Measurements from ENCODE around the gene CRAMP1. TPM values are rescaled to one million over a fixed set of nuclear protein-coding genes. Genes with fewer than 3 reads are reported as not detected.

CRAMP1 gene
- total and polyA plus RNA-seq, 2 donors, result 4.7 to 12.2 TPM

GRCh38 chr16:1642753-1643152 is 30.6 kb downstream of the CRAMP1 start:
- H3K27ac ChIP-seq (ENCODE audit: low read depth in 1 of 2, low read length in 1 of 2), result no peak overlapping the region
- peaks cover 16 to 32% of the 10 kb centered on the region in 2 donors for H3K4me1 ChIP-seq (ENCODE audit: control insufficient read depth in 2 of 2, insufficient read depth in 2 of 2, low read length in 2 of 2)
- peaks cover 67 to 75% of the 10 kb centered on the region in 2 donors for H3K36me3 ChIP-seq (ENCODE audit: control insufficient read depth in 2 of 2, insufficient read depth in 2 of 2, low read length in 1 of 2)
- WGBS, result over 99% methylated on average over 11 of the region's 11 CpGs
- DNase-seq (ENCODE audit: low read depth in 6 of 9, low spot score in 9 of 9), result no peak
- H3K4me3 ChIP-seq (ENCODE audit: low read length in 2 of 2), result no peak overlapping the region
- no peaks in the 10 kb centered on the region for H3K9me3 ChIP-seq (ENCODE audit: control insufficient read depth in 2 of 2, insufficient read depth in 1 of 2, low read length in 1 of 2)
- H3K27me3 ChIP-seq (ENCODE audit: control insufficient read depth in 2 of 2, insufficient read depth in 1 of 2, low read length in 1 of 2), result no peaks in the 10 kb centered on the region

- no peak for DNase-seq (ENCODE audit: low read depth in 6 of 9, low spot score in 9 of 9)
- no peaks in the 10 kb centered on the region for H3K27me3 ChIP-seq (ENCODE audit: control insufficient read depth in 2 of 2, insufficient read depth in 1 of 2, low read length in 1 of 2)
- peaks cover 18 to 39% of the 10 kb centered on the region in 2 donors for H3K4me1 ChIP-seq (ENCODE audit: control insufficient read depth in 2 of 2, insufficient read depth in 2 of 2, low read length in 2 of 2)
- H3K9me3 ChIP-seq (ENCODE audit: control insufficient read depth in 2 of 2, insufficient read depth in 1 of 2, low read length in 1 of 2), result no peaks in the 10 kb centered on the region
- no peak overlapping the region for H3K4me3 ChIP-seq (ENCODE audit: low read length in 2 of 2)
- H3K36me3 ChIP-seq (ENCODE audit: control insufficient read depth in 2 of 2, insufficient read depth in 2 of 2, low read length in 1 of 2), result peaks cover 60 to 67% of the 10 kb centered on the region in 2 donors
- 97% methylated on average over 12 of the region's 12 CpGs for WGBS
- H3K27ac ChIP-seq (ENCODE audit: low read depth in 1 of 2, low read length in 1 of 2), result no peak overlapping the region
Measured at GRCh38 chr16:1643521-1643920, 31.4 kb downstream of the CRAMP1 start.

GRCh38 chr16:1645914-1646525 is 33.9 kb downstream of the CRAMP1 start:
- peaks cover 40 to 61% of the 10 kb centered on the region in 2 donors for H3K36me3 ChIP-seq (ENCODE audit: control insufficient read depth in 2 of 2, insufficient read depth in 2 of 2, low read length in 1 of 2)
- WGBS, result 43% methylated on average over 13 of the region's 13 CpGs
- peaks cover 20 to 44% of the 10 kb centered on the region in 2 donors for H3K4me1 ChIP-seq (ENCODE audit: control insufficient read depth in 2 of 2, insufficient read depth in 2 of 2, low read length in 2 of 2)
- no peaks in the 10 kb centered on the region for H3K27me3 ChIP-seq (ENCODE audit: control insufficient read depth in 2 of 2, insufficient read depth in 1 of 2, low read length in 1 of 2)
- H3K9me3 ChIP-seq (ENCODE audit: control insufficient read depth in 2 of 2, insufficient read depth in 1 of 2, low read length in 1 of 2), result no peaks in the 10 kb centered on the region
- DNase-seq (ENCODE audit: low read depth in 6 of 9, low spot score in 9 of 9), result peak in 6 of 9 donors; percentile 10 to 70 (median 30)
- H3K4me3 ChIP-seq (ENCODE audit: low read length in 2 of 2), result no peak overlapping the region
- peak overlapping the region; percentile 75 to 95 for H3K27ac ChIP-seq (ENCODE audit: low read depth in 1 of 2, low read length in 1 of 2)

- peak in 7 of 9 donors; percentile 15 to 72 (median 40) for DNase-seq (ENCODE audit: low read depth in 6 of 9, low spot score in 9 of 9)
- H3K27ac ChIP-seq (ENCODE audit: low read depth in 1 of 2, low read length in 1 of 2), result peak overlapping the region; percentile 89 to 95
- H3K27me3 ChIP-seq (ENCODE audit: control insufficient read depth in 2 of 2, insufficient read depth in 1 of 2, low read length in 1 of 2), result no peaks in the 10 kb centered on the region
- peak overlapping the region in 1 of 2 donors; percentile 8 for H3K4me3 ChIP-seq (ENCODE audit: low read length in 2 of 2)
- H3K9me3 ChIP-seq (ENCODE audit: control insufficient read depth in 2 of 2, insufficient read depth in 1 of 2, low read length in 1 of 2), result no peaks in the 10 kb centered on the region
- WGBS, result 30% methylated on average over 13 of the region's 13 CpGs
- peaks cover 20 to 44% of the 10 kb centered on the region in 2 donors for H3K4me1 ChIP-seq (ENCODE audit: control insufficient read depth in 2 of 2, insufficient read depth in 2 of 2, low read length in 2 of 2)
- H3K36me3 ChIP-seq (ENCODE audit: control insufficient read depth in 2 of 2, insufficient read depth in 2 of 2, low read length in 1 of 2), result peaks cover 39 to 60% of the 10 kb centered on the region in 2 donors
Measured at GRCh38 chr16:1647856-1648255, 35.7 kb downstream of the CRAMP1 start.

GRCh38 chr16:1650131-1650530 is 38.0 kb downstream of the CRAMP1 start:
- Histone ChIP-seq H3K27me3 (ENCODE audit: control insufficient read depth in 2 of 2, insufficient read depth in 1 of 2, low read length in 1 of 2) (no peaks in the 10 kb centered on the region), H3K27ac (ENCODE audit: low read depth in 1 of 2, low read length in 1 of 2) (no peak overlapping the region), H3K4me3 (ENCODE audit: low read length in 2 of 2) (no peak overlapping the region), H3K4me1 (ENCODE audit: control insufficient read depth in 2 of 2, insufficient read depth in 2 of 2, low read length in 2 of 2) (peaks cover 20 to 38% of the 10 kb centered on the region in 2 donors), H3K9me3 (ENCODE audit: control insufficient read depth in 2 of 2, insufficient read depth in 1 of 2, low read length in 1 of 2) (no peaks in the 10 kb centered on the region), H3K36me3 (ENCODE audit: control insufficient read depth in 2 of 2, insufficient read depth in 2 of 2, low read length in 1 of 2) (peaks cover 38 to 62% of the 10 kb centered on the region in 2 donors)
- no peak for DNase-seq (ENCODE audit: low read depth in 6 of 9, low spot score in 9 of 9)
- WGBS, result 97% methylated on average over 4 of the region's 4 CpGs

- Histone ChIP-seq H3K9me3 (ENCODE audit: control insufficient read depth in 2 of 2, insufficient read depth in 1 of 2, low read length in 1 of 2) (no peaks in the 10 kb centered on the region), H3K36me3 (ENCODE audit: control insufficient read depth in 2 of 2, insufficient read depth in 2 of 2, low read length in 1 of 2) (peaks cover 50 to 64% of the 10 kb centered on the region in 2 donors), H3K4me1 (ENCODE audit: control insufficient read depth in 2 of 2, insufficient read depth in 2 of 2, low read length in 2 of 2) (peaks cover 16 to 26% of the 10 kb centered on the region in 2 donors), H3K27me3 (ENCODE audit: control insufficient read depth in 2 of 2, insufficient read depth in 1 of 2, low read length in 1 of 2) (no peaks in the 10 kb centered on the region), H3K4me3 (ENCODE audit: low read length in 2 of 2) (no peak overlapping the region), H3K27ac (ENCODE audit: low read depth in 1 of 2, low read length in 1 of 2) (no peak overlapping the region)
- 98% methylated on average over 12 of the region's 12 CpGs for WGBS
- no peak for DNase-seq (ENCODE audit: low read depth in 6 of 9, low spot score in 9 of 9)
Measured at GRCh38 chr16:1651094-1651973, 39.2 kb downstream of the CRAMP1 start.

- H3K4me3 ChIP-seq (ENCODE audit: low read length in 2 of 2), result no peak overlapping the region
- no peaks in the 10 kb centered on the region for H3K9me3 ChIP-seq (ENCODE audit: control insufficient read depth in 2 of 2, insufficient read depth in 1 of 2, low read length in 1 of 2)
- DNase-seq (ENCODE audit: low read depth in 6 of 9, low spot score in 9 of 9), result no peak
- no peak overlapping the region for H3K27ac ChIP-seq (ENCODE audit: low read depth in 1 of 2, low read length in 1 of 2)
- no peaks in the 10 kb centered on the region for H3K27me3 ChIP-seq (ENCODE audit: control insufficient read depth in 2 of 2, insufficient read depth in 1 of 2, low read length in 1 of 2)
- WGBS, result 98% methylated on average over 1 of the region's 1 CpG
- H3K4me1 ChIP-seq (ENCODE audit: control insufficient read depth in 2 of 2, insufficient read depth in 2 of 2, low read length in 2 of 2), result peaks cover 10 to 20% of the 10 kb centered on the region in 2 donors
- H3K36me3 ChIP-seq (ENCODE audit: control insufficient read depth in 2 of 2, insufficient read depth in 2 of 2, low read length in 1 of 2), result peaks cover 56 to 63% of the 10 kb centered on the region in 2 donors
Measured at GRCh38 chr16:1651974-1652312, 39.8 kb downstream of the CRAMP1 start.

GRCh38 chr16:1653023-1653422 is 40.9 kb downstream of the CRAMP1 start:
- peaks cover 67% of the 10 kb centered on the region in 2 donors for H3K36me3 ChIP-seq (ENCODE audit: control insufficient read depth in 2 of 2, insufficient read depth in 2 of 2, low read length in 1 of 2)
- no peak for DNase-seq (ENCODE audit: low read depth in 6 of 9, low spot score in 9 of 9)
- H3K4me1 ChIP-seq (ENCODE audit: control insufficient read depth in 2 of 2, insufficient read depth in 2 of 2, low read length in 2 of 2), result peaks cover 2 to 10% of the 10 kb centered on the region in 2 donors
- H3K27me3 ChIP-seq (ENCODE audit: control insufficient read depth in 2 of 2, insufficient read depth in 1 of 2, low read length in 1 of 2), result no peaks in the 10 kb centered on the region
- H3K27ac ChIP-seq (ENCODE audit: low read depth in 1 of 2, low read length in 1 of 2), result no peak overlapping the region
- H3K4me3 ChIP-seq (ENCODE audit: low read length in 2 of 2), result no peak overlapping the region
- 98% methylated on average over 15 of the region's 15 CpGs for WGBS
- no peaks in the 10 kb centered on the region for H3K9me3 ChIP-seq (ENCODE audit: control insufficient read depth in 2 of 2, insufficient read depth in 1 of 2, low read length in 1 of 2)

Measured in thymus (tissue), 11 donors.